Endothelial cell of umbilical vein (primary cell): ENCODE measurements around the gene SKIDA1. TPM values are rescaled to one million over a fixed set of nuclear protein-coding genes. Genes with fewer than 3 reads are reported as not detected.

Source experiments
- BruUV-seq: library from RNA; stranded (reverse); fragments of 400-500 nt; replicated peaks from 2 replicates; lab custom pipeline; 2021; lab: Mats Ljungman, UMichigan
- CTCF ChIA-PET: fragments of 300-600, 350-600 bp; sonication (Branson Sonifier 250); formaldehyde crosslinking; loops from one replicate; lab custom pipeline; 2021; ENCODE audit warnings: antibody characterized with exemption, inconsistent platforms; lab: Charles Lee
- POLR2A ChIA-PET: fragments of 300-600, 350-600 bp; sonication (Branson Sonifier 250); formaldehyde crosslinking; loops from one replicate; lab custom pipeline; 2021; ENCODE audit warnings: antibody characterized with exemption, inconsistent platforms; lab: Charles Lee
- DNase-seq: peaks from one replicate; pipeline ENCODE4 v3.0.0-alpha.2; 2011; ENCODE audit warnings: low read depth, low spot score
- FAIRE-seq: peaks from 2 replicates; lab custom pipeline; 2011; peaks lifted over from hg19 to GRCh38; lab: Jason Lieb, UNC
- H2AFZ ChIP-seq: 2 replicates; pipeline ENCODE4 v1.6.0; 2012; ENCODE audit warnings: low read depth, low read length, control low read depth, inconsistent platforms
- H3K27ac ChIP-seq: 2 replicates; pipeline ENCODE4 v1.5.1; 2011; ENCODE audit warnings: low read depth, mild to moderate bottlenecking, control low read depth, low read length, moderate library complexity; ENCODE audit not compliant: insufficient read depth
- H3K27me3 ChIP-seq, 2 experiments: 2 replicates each; pipeline versions ENCODE4 v1.6.0 to v1.6.1; 2011; ENCODE audit warnings: low read length in 2 of 2, mixed read lengths in 1 of 2; ENCODE audit not compliant: control insufficient read depth in 2 of 2, insufficient read depth in 2 of 2
- H3K36me3 ChIP-seq, 2 experiments: 2 replicates in 1 of 2; 3 replicates in 1 of 2; pipeline ENCODE4 v1.5.1; 2011; ENCODE audit warnings: low read length in 2 of 2, mild to moderate bottlenecking in 1 of 2, moderate library complexity in 1 of 2; ENCODE audit not compliant: control insufficient read depth in 2 of 2, insufficient read depth in 2 of 2; ENCODE audit errors: extremely low read depth in 1 of 2
- H3K4me1 ChIP-seq: 3 replicates; pipeline ENCODE4 v1.5.1; 2011; ENCODE audit warnings: mild to moderate bottlenecking, low read length; ENCODE audit not compliant: control insufficient read depth, insufficient read depth; ENCODE audit errors: extremely low read depth
- H3K4me2 ChIP-seq: 2 replicates; pipeline ENCODE4 v1.6.1; 2011; ENCODE audit warnings: low read length, control low read depth, mixed read lengths; ENCODE audit not compliant: insufficient read depth
- H3K4me3 ChIP-seq, 3 experiments: fragments of 200-600 bp in 1 of 3; sonication (generic), shearing (Covaris generic) in 1 of 3; replicated peaks in 1 of 3; 2 replicates each; pipeline ENCODE4 v1.5.1; 2011 to 2016; ENCODE audit warnings: control low read depth in 3 of 3, low read length in 3 of 3, mild to moderate bottlenecking in 2 of 3, inconsistent platforms in 1 of 3, low read depth in 1 of 3, moderate library complexity in 1 of 3; ENCODE audit not compliant: insufficient read depth in 1 of 3
- H3K79me2 ChIP-seq: 2 replicates; pipeline ENCODE4 v1.6.0; 2012; ENCODE audit warnings: low read length, inconsistent platforms; ENCODE audit not compliant: control insufficient read depth, insufficient read depth
- H3K9ac ChIP-seq: replicated peaks from 2 replicates; pipeline ENCODE3; 2011; ENCODE audit warnings: low read length, control low read depth; ENCODE audit not compliant: insufficient read depth; ENCODE audit errors: extremely low read depth
- H3K9me1 ChIP-seq: replicated peaks from 3 replicates; pipeline ENCODE4 v1.6.0; 2011; ENCODE audit warnings: mild to moderate bottlenecking, low read length; ENCODE audit not compliant: control insufficient read depth, insufficient read depth; ENCODE audit errors: extremely low read depth
- H3K9me3 ChIP-seq: replicated peaks from 2 replicates; pipeline ENCODE4 v1.5.1; 2012; ENCODE audit warnings: low read length, inconsistent platforms; ENCODE audit not compliant: control insufficient read depth, insufficient read depth
- H4K20me1 ChIP-seq: replicated peaks from 2 replicates; pipeline ENCODE3; 2011; ENCODE audit warnings: mild to moderate bottlenecking, low read length; ENCODE audit not compliant: control insufficient read depth, insufficient read depth; ENCODE audit errors: extremely low read depth
- CTCF ChIP-seq, 2 donors: IDR thresholded peaks; 1 replicate in 1 of 2; 2 replicates in 1 of 2; pipeline ENCODE4 v1.5.1; 2011; ENCODE audit warnings: low read length in 2 of 2, mild to moderate bottlenecking in 2 of 2, moderate library complexity in 2 of 2, control low read depth in 1 of 2, inconsistent platforms in 1 of 2, low read depth in 1 of 2; ENCODE audit not compliant: insufficient read depth in 1 of 2; ENCODE audit errors: extremely low read depth in 1 of 2
- EZH2 ChIP-seq: IDR thresholded peaks from 2 replicates; pipeline ENCODE4 v1.6.1; 2012; ENCODE audit warnings: borderline replicate concordance, low read depth, mild to moderate bottlenecking, moderate library complexity, low read length, inconsistent platforms; ENCODE audit not compliant: severe bottlenecking
- FOS ChIP-seq: IDR thresholded peaks from 2 replicates; pipeline ENCODE4 v1.6.1; 2011; ENCODE audit warnings: mild to moderate bottlenecking, low read length, moderate library complexity, borderline replicate concordance; ENCODE audit not compliant: insufficient read depth
- GATA2 ChIP-seq: IDR thresholded peaks from 2 replicates; pipeline ENCODE4 v1.7.0; 2011; ENCODE audit warnings: low read depth, mild to moderate bottlenecking, moderate library complexity, mixed read lengths, low read length; ENCODE audit not compliant: insufficient read length, insufficient read depth
- JUN ChIP-seq: IDR thresholded peaks from 2 replicates; pipeline ENCODE4 v1.6.1; 2011; ENCODE audit warnings: borderline replicate concordance, low read depth; ENCODE audit not compliant: insufficient read length, insufficient read depth
- MAX ChIP-seq: IDR thresholded peaks from 2 replicates; pipeline ENCODE4 v1.6.1; 2011; ENCODE audit not compliant: insufficient read depth, insufficient read length
- MYC ChIP-seq: IDR thresholded peaks from one replicate; pipeline ENCODE4 v1.6.1; 2011; ENCODE audit warnings: mild to moderate bottlenecking, low read depth, low read length
- POLR2A ChIP-seq: IDR thresholded peaks from 2 replicates; pipeline ENCODE4 v1.6.1; 2012; ENCODE audit warnings: low read depth, mild to moderate bottlenecking, control low read depth, low read length
- POLR2AphosphoS5 ChIP-seq: IDR thresholded peaks from 2 replicates; pipeline ENCODE4 v1.6.1; 2012; ENCODE audit warnings: low read depth, mild to moderate bottlenecking, control low read depth, low read length, moderate library complexity; ENCODE audit not compliant: insufficient read depth
- dilution Hi-C: fragments of 300-500 bp; cut with MboI; formaldehyde crosslinking; loops from one replicate; pipeline ENCODE4 v1.15.0; 2019; ENCODE audit warnings: low sequenced_read_pairs; ENCODE audit not compliant: extremely low pct_ligation_motif_present
- intact Hi-C: fragments of 100-400 bp; cut with micrococcal nuclease; formaldehyde crosslinking; loops from one replicate; pipeline ENCODE4 v1.10.0; 2022
- polyA plus RNA-seq, 4 experiments: library from polyadenylated mRNA; depleted of rRNA in 3 of 4; stranded (reverse) in 3 of 4; unstranded in 1 of 4; fragments of >200 nt; gene quantifications; 2 replicates each; pipeline versions ENCODE4 v1.2.1 to v1.2.3, GENCODE V29; 2011 to 2012; ENCODE audit warnings: missing spikeins in 1 of 4
- total RNA-seq: library from RNA; stranded (reverse); gene quantifications from 2 replicates; pipeline ENCODE4 v1.2.3, GENCODE V29; 2021

The SKIDA1 gene
- total and polyA plus RNA-seq, 2 donors (not counting 3 experiments of a cell fraction or from before 2014, with no cell fraction given), result 0.21 to 0.71 TPM

GRCh38 chr10:21505711-21506278 is 19.7 kb downstream of the SKIDA1 start:
- no peak for TF ChIP-seq FOS
- no peak for TF ChIP-seq JUN
- TF ChIP-seq GATA2, result no peak
- TF ChIP-seq EZH2, result no peak
- no peak for TF ChIP-seq POLR2AphosphoS5
- no peak for TF ChIP-seq CTCF (IDR thresholded peaks at IDR 0.05; ENCODE audit: extremely low read depth in 1 of 2, insufficient read depth in 1 of 2, low read depth in 1 of 2, low read length in 2 of 2)
- TF ChIP-seq MAX, result no peak
- TF ChIP-seq MYC, result no peak
- no peak for TF ChIP-seq POLR2A
- Histone ChIP-seq H3K36me3 (no peaks in the 10 kb centered on the region), H3K27me3 (peaks cover 7 to 16% of the 10 kb centered on the region in 2 experiments), H4K20me1 (no peaks in the 10 kb centered on the region), H3K4me2 (no peak overlapping the region), H2AFZ (no peak overlapping the region), H3K79me2 (no peaks in the 10 kb centered on the region), H3K9me1 (no peaks in the 10 kb centered on the region), H3K9me3 (no peaks in the 10 kb centered on the region), H3K4me3 (no peak overlapping the region), H3K4me1 (no peaks in the 10 kb centered on the region), H3K27ac (no peak overlapping the region), H3K9ac (no peak overlapping the region)
- no peak for DNase-seq
- intact Hi-C loops, result no loop called here
- dilution Hi-C loops, result no loop called here
- CTCF ChIA-PET, result interaction anchor here (1.8 kb wide), 1 partner anchor 9 kb away, joined by 4 read pairs; no protein-coding TSS in a partner anchor
- FAIRE-seq, result no peak
- POLR2A ChIA-PET, result no interaction called here
- BruUV-seq, result no TSS peak
